GM18507 (cell line): Measurements from ENCODE around the gene NTMT2.
A peak's percentile ranks its signal among the peaks of the same experiment; 100 is the strongest.
"Not testable (repeated sequence)": the region's sequence is repeated elsewhere in the genome, so short reads cannot be mapped to it uniquely, and the experiment has no call there.

Experiments used
- DNase-seq: peaks from one replicate; pipeline ENCODE4 v3.0.0; 2011; ENCODE audit warnings: low read depth; ENCODE audit not compliant: insufficient read length; ENCODE audit errors: extremely low spot score
- FAIRE-seq: peaks from 2 replicates; lab custom pipeline; 2011; peaks lifted over from hg19 to GRCh38; lab: Jason Lieb, UNC

Gene NTMT2

DNA sequence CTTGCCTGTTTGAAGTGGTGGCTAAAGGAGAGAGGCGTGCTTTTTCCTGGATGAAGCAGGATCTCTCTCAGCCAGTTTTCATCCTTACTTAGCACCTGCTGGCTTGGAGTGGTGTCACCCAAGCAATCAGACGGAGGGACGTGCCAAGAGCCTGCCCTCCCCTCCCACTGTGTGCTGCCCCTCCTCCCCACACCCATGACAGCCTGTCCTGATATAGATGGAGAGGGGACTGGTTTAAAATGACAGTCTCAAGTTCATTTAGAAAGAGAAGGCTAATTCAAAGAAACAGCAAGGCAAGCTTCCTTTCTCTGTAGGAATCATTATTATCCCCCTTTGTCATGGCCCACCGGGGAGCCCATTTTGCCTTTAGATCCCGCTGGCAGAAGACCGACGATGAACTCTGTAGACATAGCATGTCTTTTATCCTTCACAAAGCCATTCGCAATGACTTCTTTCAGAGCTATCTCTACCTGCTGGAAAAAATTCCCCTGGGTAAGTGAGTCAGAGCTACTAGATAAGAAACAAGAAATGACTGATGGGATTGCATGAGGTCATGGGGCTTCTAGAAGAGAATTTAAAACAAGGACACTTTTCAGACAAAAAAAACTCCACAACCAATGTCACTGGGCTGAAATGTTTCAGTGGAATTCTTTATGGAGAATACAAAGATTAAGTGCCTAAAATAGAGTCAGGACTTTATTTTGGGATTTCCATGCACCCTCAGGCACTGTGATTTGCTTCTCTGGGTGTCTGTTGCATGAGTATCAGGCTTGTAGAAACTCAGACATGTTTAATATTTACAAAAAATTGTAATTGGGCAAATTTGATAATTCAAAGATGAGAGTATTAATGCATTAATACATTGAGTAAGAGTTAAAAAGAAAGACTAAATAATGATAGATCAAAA, at the start of gene NTMT2:
NTMT2 (plus strand) TSS at position 190 of the 907 bp plus-strand sequence; CDS start at position 339, 149 bp downstream.
- DNase-seq (no peak), FAIRE-seq (no peak)

- FAIRE-seq, result peak; percentile 9
- no peak for DNase-seq
Observed at GRCh38 chr1:170095976-170096748, 49.6 kb upstream of the NTMT2 start.

DNA sequence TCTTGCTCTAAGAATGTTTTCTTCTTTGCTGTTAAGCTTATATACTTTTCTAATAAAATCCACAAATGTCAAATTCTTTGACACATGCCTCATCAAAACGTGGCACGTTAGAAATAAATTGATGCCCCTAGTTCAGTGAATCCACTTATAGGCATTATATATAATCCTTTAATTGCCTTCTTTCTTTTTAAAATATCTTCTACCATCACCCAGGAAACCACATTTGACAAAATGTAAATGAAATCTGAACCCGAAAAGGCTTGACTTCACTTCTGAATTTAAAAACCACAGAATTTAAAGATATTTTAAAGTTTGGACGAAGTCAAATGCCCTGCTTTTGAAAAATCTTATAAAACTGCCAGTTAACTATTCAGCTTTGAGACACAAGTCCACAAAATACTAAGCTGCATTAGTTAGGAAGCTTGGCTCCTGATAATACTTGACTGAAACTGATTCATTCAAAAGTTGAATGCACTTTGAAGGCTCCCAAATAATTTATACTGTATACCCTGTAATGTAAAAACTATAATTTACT, 48.9 kb upstream of the NTMT2 start:
- FAIRE-seq, result no peak
- no peak for DNase-seq

DNA sequence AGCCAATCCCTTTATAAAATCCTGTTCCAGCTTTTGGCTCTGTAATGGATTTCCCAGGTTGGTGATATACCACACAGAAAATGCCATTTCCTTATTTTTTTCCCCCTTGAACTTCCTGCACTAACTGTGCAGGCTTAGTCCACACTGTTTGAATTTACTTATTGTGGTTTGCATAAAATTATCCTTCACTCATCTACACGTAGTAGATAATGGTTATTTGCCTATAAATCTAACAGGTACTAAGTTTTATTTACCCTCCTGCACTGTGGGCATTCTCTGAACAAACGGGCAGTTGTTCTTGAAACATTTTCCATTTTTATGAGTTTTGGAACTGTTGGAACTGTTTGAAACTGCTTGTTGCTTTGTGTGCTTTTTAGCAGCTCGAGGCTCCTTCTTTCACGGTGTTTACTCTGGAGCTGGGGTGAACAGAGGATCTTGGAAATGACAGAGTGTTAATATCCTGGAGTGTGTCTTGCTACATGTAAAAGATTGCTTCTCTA, 48.3 kb upstream of the NTMT2 start:
- DNase-seq, result no peak
- no peak for FAIRE-seq

DNA sequence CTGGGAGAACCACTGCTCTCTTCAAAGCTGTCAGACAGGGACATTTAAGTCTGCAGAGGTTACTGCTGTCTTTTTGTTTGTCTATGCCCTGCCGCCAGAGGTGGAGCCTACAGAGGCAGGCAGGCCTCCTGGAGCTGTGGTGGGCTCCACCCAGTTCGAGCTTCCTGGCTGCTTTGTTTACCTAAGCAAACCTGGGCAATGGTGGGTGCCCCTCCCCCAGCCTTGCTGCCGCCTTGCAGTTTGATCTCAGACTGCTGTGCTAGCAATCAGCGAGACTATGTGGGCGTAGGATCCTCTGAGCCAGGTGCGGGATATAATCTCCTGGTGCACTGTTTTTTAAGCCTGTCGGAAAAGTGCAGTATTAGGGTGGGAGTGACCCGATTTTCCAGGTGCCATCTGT, 32.6 kb upstream of the NTMT2 start:
- not testable (repeated sequence) for DNase-seq, FAIRE-seq

GRCh38 chr1:170114906-170115305, 30.9 kb upstream of the NTMT2 start:
- FAIRE-seq, result no peak
- no peak for DNase-seq

DNA sequence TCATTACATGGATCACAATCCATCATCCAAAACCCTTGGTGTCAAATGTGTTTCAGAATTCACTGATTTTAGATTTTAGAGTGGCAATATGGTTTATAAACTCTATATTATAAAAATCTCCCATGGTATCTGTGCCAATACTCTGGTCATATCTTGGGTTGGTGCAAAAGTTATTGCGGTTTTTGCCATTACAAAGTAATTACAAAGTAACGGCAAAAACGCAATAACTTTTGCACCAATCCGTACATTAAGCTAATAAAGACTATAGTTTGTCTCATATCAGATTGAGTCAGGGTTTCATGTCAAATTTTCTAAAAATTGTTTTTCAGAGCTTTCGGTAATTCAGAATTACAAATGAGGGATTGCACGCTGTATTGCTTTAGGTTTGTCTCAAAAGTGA, 23.4 kb upstream of the NTMT2 start:
- FAIRE-seq, result no peak
- no peak for DNase-seq

- FAIRE-seq, result no peak
- DNase-seq, result no peak
Observed at GRCh38 chr1:170125269-170125668, 20.5 kb upstream of the NTMT2 start.

DNA sequence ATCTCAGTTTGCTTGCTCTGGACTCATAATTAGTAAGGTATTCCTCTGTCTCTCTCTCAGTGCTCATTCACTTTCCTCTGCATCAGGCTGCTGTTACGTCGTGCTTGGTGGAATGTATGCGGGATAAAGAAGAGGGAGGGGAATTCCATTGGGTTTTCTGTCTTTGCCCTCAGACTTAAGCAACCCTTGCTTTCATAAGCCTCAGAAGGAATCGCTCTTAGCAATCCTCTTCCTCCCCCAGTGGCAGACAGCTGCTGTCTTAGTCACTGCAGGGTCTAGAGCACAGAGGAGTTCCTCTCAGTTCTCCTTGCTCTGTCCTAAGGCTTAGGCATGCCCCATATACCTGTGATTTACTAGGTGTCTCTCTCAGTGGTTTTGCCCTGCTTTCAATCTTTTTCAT, 19.1 kb upstream of the NTMT2 start:
- DNase-seq, result peak; percentile 11
- FAIRE-seq, result peak; percentile 85

DNA sequence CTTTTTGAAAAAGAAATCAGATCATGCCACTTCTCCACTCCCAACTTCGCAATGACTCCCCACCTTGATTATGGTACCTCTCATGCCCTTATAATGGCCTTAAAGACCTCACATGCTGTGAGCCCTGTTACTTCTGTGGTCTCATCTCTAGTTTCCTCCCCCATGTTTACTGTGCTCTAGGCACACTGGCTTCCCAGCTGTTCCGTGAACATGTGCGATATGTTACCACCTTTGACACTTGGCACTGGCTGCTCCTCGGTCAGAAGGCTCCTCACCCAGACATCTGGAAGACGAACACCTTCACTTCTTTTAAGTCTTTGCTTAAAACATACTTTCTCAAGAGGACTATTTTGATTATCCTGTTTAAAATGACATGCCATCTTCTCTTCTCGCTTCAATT, 14.3 kb upstream of the NTMT2 start:
- no peak for DNase-seq
- FAIRE-seq, result no peak

GRCh38 chr1:170131984-170132383, 13.8 kb upstream of the NTMT2 start:
- DNase-seq (no peak), FAIRE-seq (no peak)

GRCh38 chr1:170133766-170134495, 11.8 kb upstream of the NTMT2 start:
- FAIRE-seq, result no peak
- DNase-seq, result no peak

DNA sequence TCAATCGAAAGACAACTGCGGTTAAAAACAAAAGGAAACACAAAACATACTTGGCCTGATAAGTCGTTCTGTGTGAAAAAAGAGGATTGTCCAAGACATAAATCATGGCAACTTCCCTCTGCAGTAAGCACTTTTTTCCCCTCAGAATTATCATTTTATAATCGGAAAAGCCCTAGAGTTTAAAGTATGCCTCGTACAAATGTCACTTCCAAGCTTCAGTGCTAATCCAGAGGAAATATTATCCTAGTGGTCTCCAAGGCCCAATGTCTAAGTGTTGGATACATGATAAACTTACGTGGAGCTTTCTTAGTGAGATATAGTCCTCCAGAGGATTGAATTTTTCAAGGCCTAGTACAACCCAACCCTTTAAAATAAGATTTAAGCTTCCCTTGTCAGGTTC, 11.2 kb upstream of the NTMT2 start:
- no peak for FAIRE-seq
- no peak for DNase-seq

- FAIRE-seq (no peak), DNase-seq (no peak)
Observed at GRCh38 chr1:170140371-170140770, 5.4 kb upstream of the NTMT2 start.

DNA sequence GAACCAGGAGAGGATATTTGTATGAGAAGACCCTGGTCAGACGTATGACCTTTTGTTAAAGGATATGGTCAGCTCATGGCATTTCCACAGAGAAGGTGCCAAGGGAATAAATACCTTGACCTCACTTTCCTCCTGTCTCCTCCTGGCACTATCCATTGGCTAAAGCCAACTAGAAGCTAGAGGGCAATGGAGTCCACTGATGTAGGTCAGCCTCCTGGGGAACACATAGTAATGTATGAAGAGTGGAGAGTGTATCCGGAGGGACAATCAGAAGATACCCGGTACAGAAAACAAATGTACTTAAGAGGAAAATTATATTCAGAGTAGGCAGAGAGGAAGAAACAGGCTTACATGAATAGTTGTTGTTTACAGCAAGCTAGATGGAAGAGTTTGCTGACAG, 698 bp upstream of the NTMT2 start:
- FAIRE-seq, result no peak
- DNase-seq, result no peak

DNA sequence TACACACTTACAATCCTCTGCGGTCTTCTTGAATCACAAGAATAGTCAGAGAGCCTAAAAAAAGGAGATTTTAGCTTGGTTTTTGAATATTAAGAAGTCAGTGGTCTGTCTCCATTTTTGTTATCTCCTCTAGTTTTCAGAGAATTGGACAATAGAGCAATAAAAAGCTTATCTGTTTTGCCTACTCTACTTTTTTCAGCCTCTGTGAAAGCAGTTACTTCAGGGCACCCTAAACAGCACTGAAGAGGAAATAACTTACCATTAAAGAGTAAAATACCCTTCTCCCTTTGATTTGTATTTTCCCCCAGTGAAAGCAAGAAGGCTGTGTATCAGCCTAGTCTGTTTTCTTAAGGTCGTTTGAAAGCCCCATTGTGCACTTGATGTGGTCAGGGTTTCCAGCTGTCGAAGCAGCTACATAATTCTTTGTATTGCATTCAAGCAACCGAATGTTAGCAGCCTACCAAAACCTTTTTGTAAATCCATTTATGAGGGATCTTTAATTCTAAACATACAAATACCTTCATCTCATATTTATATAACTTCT, 1.0 kb downstream of the NTMT2 start:
- FAIRE-seq (no peak), DNase-seq (no peak)

GRCh38 chr1:170149241-170149640, 3.5 kb downstream of the NTMT2 start:
- no peak for FAIRE-seq
- DNase-seq, result no peak

DNA sequence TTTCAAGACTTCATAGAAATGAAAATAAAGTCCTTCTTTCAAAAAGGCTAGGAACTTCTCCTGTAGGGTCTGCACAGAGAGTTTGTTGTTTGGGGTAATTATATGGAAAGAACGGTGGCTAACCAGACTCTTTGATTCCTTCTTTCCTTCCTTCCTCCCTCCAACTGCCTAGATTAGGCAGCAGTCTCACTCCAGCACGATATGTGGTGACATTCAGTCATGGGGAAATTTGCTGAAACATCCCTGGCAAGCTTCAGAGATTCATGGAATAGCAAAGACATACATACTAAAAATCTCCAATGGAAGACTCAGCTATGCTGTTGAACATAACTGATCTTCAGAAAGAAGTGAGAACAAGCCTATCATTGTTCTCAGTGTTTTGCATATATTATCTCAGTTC, 4.3 kb downstream of the NTMT2 start:
- DNase-seq, result no peak
- FAIRE-seq, result no peak

- no peak for DNase-seq
- no peak for FAIRE-seq
Observed at GRCh38 chr1:170150921-170151320, 5.2 kb downstream of the NTMT2 start.
